IMR-90 (cell line): Measurements from ENCODE around the gene IRF2BP1. TPM values are rescaled to one million over a fixed set of nuclear protein-coding genes. Genes with fewer than 3 reads are reported as not detected.

Source experiments
- ATAC-seq: fragments of 200-7000 bp; cut with Tn5 transposase; 2 replicates; pipeline ENCODE4 v1.9.1; 2020; ENCODE audit warnings: low read depth, mild to moderate bottlenecking, moderate library complexity
- BruUV-seq: library from RNA; stranded (reverse); fragments of 400-500 nt; replicated peaks from 2 replicates; lab custom pipeline; 2021; lab: Mats Ljungman, UMichigan
- CTCF ChIA-PET: fragments of 300-600 bp; formaldehyde crosslinking; extraction: SDS; loops from one replicate; lab custom pipeline; 2021; ENCODE audit warnings: antibody characterized with exemption; lab: Yijun Ruan, JAX
- POLR2A ChIA-PET: fragments of 300-600 bp; sonication (Branson Sonifier 250); formaldehyde crosslinking; loops from one replicate; lab custom pipeline; 2022; ENCODE audit warnings: antibody characterized with exemption; ENCODE audit not compliant: unreplicated experiment; lab: Charles Lee
- DNase-seq: peaks from one replicate; pipeline ENCODE4 v3.0.0; 2013
- H2AFZ ChIP-seq: replicated peaks from 2 replicates; pipeline ENCODE3; 2013; ENCODE audit warnings: low read length, mild to moderate bottlenecking; ENCODE audit not compliant: poor library complexity
- H2AK5ac ChIP-seq: 2 replicates; pipeline ENCODE4 v1.6.1; 2013; ENCODE audit warnings: low read depth, low read length, inconsistent platforms
- H2AK9ac ChIP-seq: replicated peaks from 2 replicates; pipeline ENCODE3; 2013; ENCODE audit warnings: mild to moderate bottlenecking, low read depth, low read length, moderate library complexity; ENCODE audit not compliant: poor library complexity
- H2BK120ac ChIP-seq: 2 replicates; pipeline ENCODE4 v1.6.1; 2013; ENCODE audit warnings: low read depth, low read length, inconsistent platforms
- H2BK15ac ChIP-seq: 3 replicates; pipeline ENCODE4 v1.6.1; 2013; ENCODE audit warnings: low read depth, low read length, inconsistent platforms
- H2BK20ac ChIP-seq: 2 replicates; pipeline ENCODE4 v1.6.1; 2013; ENCODE audit warnings: low read depth, mild to moderate bottlenecking, inconsistent platforms, low read length, moderate library complexity
- H2BK5ac ChIP-seq: 2 replicates; pipeline ENCODE4 v1.6.1; 2013; ENCODE audit warnings: mild to moderate bottlenecking, low read depth, low read length, inconsistent platforms; ENCODE audit not compliant: poor library complexity, severe bottlenecking
- H3K14ac ChIP-seq: replicated peaks from 2 replicates; pipeline ENCODE4 v1.6.1; 2013; ENCODE audit warnings: low read depth, low read length, inconsistent platforms
- H3K18ac ChIP-seq: 2 replicates; pipeline ENCODE4 v1.6.1; 2013; ENCODE audit warnings: low read depth, low read length, control low read depth
- H3K23ac ChIP-seq: 2 replicates; pipeline ENCODE4 v1.6.1; 2013; ENCODE audit warnings: low read depth, low read length, inconsistent platforms
- H3K27ac ChIP-seq: 2 replicates; pipeline ENCODE4 v1.5.1; 2013; ENCODE audit warnings: mild to moderate bottlenecking, control low read depth, low read length; ENCODE audit not compliant: insufficient read depth
- H3K27me3 ChIP-seq: 2 replicates; pipeline ENCODE4 v1.6.1; 2013; ENCODE audit warnings: low read length; ENCODE audit not compliant: control insufficient read depth, insufficient read depth
- H3K36me3 ChIP-seq: 2 replicates; pipeline ENCODE4 v1.6.1; 2013; ENCODE audit warnings: low read length, mixed read lengths; ENCODE audit not compliant: control insufficient read depth, insufficient read depth
- H3K4ac ChIP-seq: 2 replicates; pipeline ENCODE4 v1.6.1; 2013; ENCODE audit warnings: low read depth, low read length, inconsistent platforms
- H3K4me1 ChIP-seq: 2 replicates; pipeline ENCODE4 v1.6.1; 2013; ENCODE audit warnings: low read length, mixed read lengths; ENCODE audit not compliant: control insufficient read depth, insufficient read depth
- H3K4me2 ChIP-seq: 2 replicates; pipeline ENCODE4 v1.6.1; 2013; ENCODE audit warnings: low read depth, mild to moderate bottlenecking, control low read depth, low read length, moderate library complexity
- H3K4me3 ChIP-seq: 2 replicates; pipeline ENCODE4 v1.5.1; 2013; ENCODE audit warnings: low read depth, mild to moderate bottlenecking, control low read depth, low read length, moderate library complexity; ENCODE audit not compliant: insufficient read depth
- H3K56ac ChIP-seq: 2 replicates; pipeline ENCODE4 v1.6.1; 2013; ENCODE audit warnings: low read length, inconsistent platforms; ENCODE audit not compliant: insufficient read depth; ENCODE audit errors: extremely low read depth
- H3K79me1 ChIP-seq, 2 experiments: 2 replicates each; pipeline ENCODE4 v1.6.1; 2013; ENCODE audit warnings: low read length in 2 of 2, inconsistent platforms in 1 of 2, low read depth in 1 of 2
- H3K9ac ChIP-seq: 2 replicates; pipeline ENCODE4 v1.6.1; 2013; ENCODE audit warnings: low read depth, low read length, control low read depth
- H3K9me1 ChIP-seq: 2 replicates; pipeline ENCODE4 v1.6.1; 2013; ENCODE audit warnings: low read length, inconsistent platforms; ENCODE audit not compliant: insufficient read depth
- H3K9me3 ChIP-seq: 2 replicates; pipeline ENCODE4 v1.6.1; 2013; ENCODE audit warnings: low read length; ENCODE audit not compliant: control insufficient read depth, insufficient read depth
- H4K20me1 ChIP-seq: 2 replicates; pipeline ENCODE4 v1.6.1; 2013; ENCODE audit warnings: low read length, inconsistent platforms; ENCODE audit not compliant: insufficient read depth
- H4K5ac ChIP-seq: 2 replicates; pipeline ENCODE4 v1.6.1; 2013; ENCODE audit warnings: mild to moderate bottlenecking, low read depth, low read length, control low read depth
- H4K8ac ChIP-seq, 2 experiments: 2 replicates each; pipeline ENCODE4 v1.6.1; 2013; ENCODE audit warnings: low read depth in 2 of 2, low read length in 2 of 2, control low read depth in 1 of 2, inconsistent platforms in 1 of 2
- H4K91ac ChIP-seq: 2 replicates; pipeline ENCODE4 v1.6.1; 2013; ENCODE audit warnings: low read depth, low read length, inconsistent platforms; ENCODE audit not compliant: insufficient read depth
- CHD1 ChIP-seq: IDR thresholded peaks from 2 replicates; pipeline ENCODE4 v1.6.1; 2012; ENCODE audit warnings: low read depth, low read length, improper control_type of control experiment
- CTCF ChIP-seq: conservative IDR thresholded peaks from 2 replicates; pipeline ENCODE4 v1.5.1; 2012; ENCODE audit warnings: mild to moderate bottlenecking, low read depth, low read length, improper control_type of control experiment
- ELK1 ChIP-seq: fragments of 150-350 bp; IDR thresholded peaks from 2 replicates; pipeline ENCODE4 v1.6.1; 2016; ENCODE audit warnings: low read depth, mild to moderate bottlenecking, low read length, moderate library complexity, borderline replicate concordance
- FOS ChIP-seq: fragments of 150-350 bp; IDR thresholded peaks from 2 replicates; pipeline ENCODE4 v1.6.1; 2016; ENCODE audit warnings: low read depth, low read length
- MAFK ChIP-seq: IDR thresholded peaks from 2 replicates; pipeline ENCODE4 v1.6.1; 2012; ENCODE audit warnings: low read depth, low read length, improper control_type of control experiment
- MAZ ChIP-seq: IDR thresholded peaks from 2 replicates; pipeline ENCODE4 v1.6.1; 2012; ENCODE audit warnings: low read depth, mild to moderate bottlenecking, low read length, improper control_type of control experiment, moderate library complexity, borderline replicate concordance
- MXI1 ChIP-seq: IDR thresholded peaks from 2 replicates; pipeline ENCODE4 v1.6.1; 2012; ENCODE audit warnings: low read depth, mild to moderate bottlenecking, low read length, moderate library complexity, borderline replicate concordance
- NFE2L2 ChIP-seq: fragments of 150-350 bp; IDR thresholded peaks from 2 replicates; pipeline ENCODE4 v1.6.1; 2016; ENCODE audit warnings: low read depth, mild to moderate bottlenecking, low read length
- POLR2A ChIP-seq: IDR thresholded peaks from 2 replicates; pipeline ENCODE4 v1.6.1; 2012; ENCODE audit warnings: mild to moderate bottlenecking, low read depth, low read length
- RAD21 ChIP-seq: IDR thresholded peaks from 2 replicates; pipeline ENCODE4 v1.6.1; 2012; ENCODE audit warnings: low read length, improper control_type of control experiment
- RFX5 ChIP-seq: IDR thresholded peaks from 2 replicates; pipeline ENCODE4 v1.8.0; 2012; ENCODE audit warnings: low read depth, mild to moderate bottlenecking, low read length, moderate library complexity
- SMC3 ChIP-seq: fragments of 150-350 bp; IDR thresholded peaks from 2 replicates; pipeline ENCODE4 v1.6.1; 2016; ENCODE audit warnings: low read depth, mild to moderate bottlenecking, antibody characterized with exemption, low read length, moderate library complexity
- USF2 ChIP-seq: fragments of 150-350 bp; IDR thresholded peaks from 2 replicates; pipeline ENCODE4 v1.6.1; 2017; ENCODE audit warnings: mild to moderate bottlenecking, antibody characterized with exemption, low read length, low read depth
- WGBS, 2 experiments: methylation state at CpG; one replicate each; pipeline versions ENCODE4 v1.1.5 to v1.1.7; 2013; ENCODE audit warnings: missing lambda C conversion rate in 2 of 2; ENCODE audit not compliant: insufficient read length in 1 of 2; ENCODE audit errors: extremely low coverage in 2 of 2; 5-methylcytosine and 5-hydroxymethylcytosine counted together
- dilution Hi-C: fragments of 300-500 bp; cut with HindIII; formaldehyde crosslinking; loops from one replicate; pipeline ENCODE4 v1.14.3; 2018; ENCODE audit warnings: low sequenced_read_pairs; ENCODE audit not compliant: unreplicated experiment
- in situ Hi-C: fragments of 300-500 bp; cut with MboI; formaldehyde crosslinking; loops from 3 replicates; pipeline ENCODE4 v1.14.3; 2019; ENCODE audit warnings: low sequenced_read_pairs, inconsistent platforms, mixed read lengths
- intact Hi-C: fragments of 100-400 bp; cut with micrococcal nuclease; formaldehyde crosslinking; loops from 2 replicates; pipeline ENCODE4 v1.10.0; 2022
- polyA plus RNA-seq, 3 experiments: library from polyadenylated mRNA; depleted of rRNA; stranded (reverse); fragments of >200 nt; gene quantifications; 2 replicates each; pipeline ENCODE4 v1.2.3, GENCODE V29; 2012; ENCODE audit warnings: low replicate concordance in 1 of 3
- total RNA-seq: library from RNA; depleted of rRNA; stranded (reverse); fragments of >200 nt; gene quantifications from 2 replicates; pipeline ENCODE4 v1.2.3, GENCODE V29; 2012

Gene IRF2BP1
- total and polyA plus RNA-seq, 2 of the 4 experiments (the other 2 are of a cell fraction), result 4.5 to 8.5 TPM

GRCh38 chr19:45886427-45887199 is 672 bp upstream of the IRF2BP1 start:
- Histone ChIP-seq H2BK15ac (peak overlapping the region; percentile 55; the same call in 1 of the 3 replicates), H3K23ac (peak overlapping the region; percentile 65), H3K14ac (peak overlapping the region; percentile 98), H2AFZ (peak overlapping the region; percentile 95), H3K9me1 (peaks cover 6% of the 10 kb centered on the region; the same call in 1 of the 2 replicates), H4K20me1 (peaks cover 15% of the 10 kb centered on the region), H4K8ac (peak overlapping the region; percentile 99 to 100), H3K9me3 (no peaks in the 10 kb centered on the region), H4K5ac (peak overlapping the region; percentile 86), H3K36me3 (peaks cover 8% of the 10 kb centered on the region; the same call in 1 of the 2 replicates), H3K4me2 (peak overlapping the region; percentile 86), H2AK5ac (peak overlapping the region; percentile 85), H3K4ac (peak overlapping the region; percentile 97), H3K4me3 (peak overlapping the region; percentile 74), H3K56ac (peak overlapping the region; percentile 75), H2BK20ac (no peak overlapping the region; the same call in 1 of the 2 replicates), H2BK120ac (peak overlapping the region; percentile 75), H2BK5ac (peak overlapping the region; percentile 86), H3K27ac (peak overlapping the region; percentile 92), H3K4me1 (peaks cover 10% of the 10 kb centered on the region), H2AK9ac (peak overlapping the region; percentile 93), H3K27me3 (no peaks in the 10 kb centered on the region), H3K18ac (peak overlapping the region; percentile 68), H3K79me1 (peaks cover 8 to 30% of the 10 kb centered on the region in 2 experiments), H4K91ac (peak overlapping the region; percentile 97), H3K9ac (peak overlapping the region; percentile 89)
- in situ Hi-C loops, result no loop called here
- POLR2A ChIA-PET, result no interaction called here
- intact Hi-C loops, result loop anchor here (2.0 to 5.0 kb wide), 2 partner anchors 24 to 111 kb away; partner anchors contain the start of genes CCDC61 and SYMPK
- BruUV-seq, result no TSS peak
- DNase-seq, result peak; percentile 92
- peak; percentile 79 for ATAC-seq
- WGBS, 2 experiments, result 0% methylated on average over 7 of the region's 32 CpGs; no CpG with 5 or more reads in 1 of the 2 experiments
- dilution Hi-C loops, result no loop called here
- CTCF ChIA-PET, result no interaction called here
- no peak for TF ChIP-seq ELK1
- no peak for TF ChIP-seq USF2
- TF ChIP-seq CTCF, result no peak
- peak; percentile 97; the same call in 1 of the 2 replicates for TF ChIP-seq MAZ
- no peak for TF ChIP-seq FOS
- 0 out of 2 replicates have a peak, but pooled peaks have one; percentile 17 for TF ChIP-seq MXI1
- TF ChIP-seq NFE2L2, result no peak
- TF ChIP-seq CHD1, result peak; percentile 76
- TF ChIP-seq SMC3, result 0 out of 2 replicates have a peak, but pooled peaks have one; percentile 3
- TF ChIP-seq POLR2A, result peak; percentile 30; the same call in 1 of the 2 replicates
- no peak for TF ChIP-seq MAFK
- TF ChIP-seq RAD21, result no peak
- no peak for TF ChIP-seq RFX5
